ENCODE data around the gene KIF9.
A peak's percentile ranks its signal among the peaks of the same experiment; 100 is the strongest.

DNA sequence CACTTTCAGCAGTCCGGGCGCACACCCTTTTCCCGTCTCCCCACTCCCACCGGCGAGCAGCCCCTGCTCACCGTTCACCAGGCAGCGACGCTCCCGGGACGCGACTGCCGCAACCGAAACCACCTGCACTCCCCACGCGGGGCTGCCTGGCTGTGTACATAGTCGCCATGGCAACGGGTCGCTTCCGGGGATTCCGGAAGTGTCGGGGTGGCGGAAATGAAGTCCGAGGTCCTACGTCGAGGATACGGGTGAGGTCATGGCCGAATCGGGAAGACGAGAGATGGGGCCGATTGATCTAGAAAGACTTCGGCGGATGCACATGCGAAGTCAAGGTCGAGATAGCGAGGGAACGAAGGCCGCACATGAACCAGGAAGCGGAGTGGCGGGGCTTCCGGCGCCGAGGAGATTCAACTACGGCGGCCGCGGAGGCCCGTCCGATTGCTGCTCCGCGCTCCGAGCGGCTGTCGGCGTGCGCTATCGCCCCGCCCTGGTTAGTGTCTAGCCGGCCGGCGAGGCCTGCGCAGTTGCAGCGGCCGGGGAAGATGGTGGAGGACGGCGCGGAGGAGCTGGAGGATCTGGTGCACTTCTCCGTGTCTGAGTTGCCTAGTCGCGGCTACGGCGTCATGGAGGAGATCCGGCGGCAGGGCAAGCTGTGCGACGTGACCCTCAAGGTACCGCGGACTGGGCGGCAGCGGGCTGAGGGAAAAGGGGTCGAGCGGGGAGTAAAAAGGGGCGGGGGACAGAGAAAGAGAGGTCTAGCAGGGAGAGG is at the start of gene KIF9, which contains the start of gene KLHL18:
- TF ChIP-seq, protein P1, sequence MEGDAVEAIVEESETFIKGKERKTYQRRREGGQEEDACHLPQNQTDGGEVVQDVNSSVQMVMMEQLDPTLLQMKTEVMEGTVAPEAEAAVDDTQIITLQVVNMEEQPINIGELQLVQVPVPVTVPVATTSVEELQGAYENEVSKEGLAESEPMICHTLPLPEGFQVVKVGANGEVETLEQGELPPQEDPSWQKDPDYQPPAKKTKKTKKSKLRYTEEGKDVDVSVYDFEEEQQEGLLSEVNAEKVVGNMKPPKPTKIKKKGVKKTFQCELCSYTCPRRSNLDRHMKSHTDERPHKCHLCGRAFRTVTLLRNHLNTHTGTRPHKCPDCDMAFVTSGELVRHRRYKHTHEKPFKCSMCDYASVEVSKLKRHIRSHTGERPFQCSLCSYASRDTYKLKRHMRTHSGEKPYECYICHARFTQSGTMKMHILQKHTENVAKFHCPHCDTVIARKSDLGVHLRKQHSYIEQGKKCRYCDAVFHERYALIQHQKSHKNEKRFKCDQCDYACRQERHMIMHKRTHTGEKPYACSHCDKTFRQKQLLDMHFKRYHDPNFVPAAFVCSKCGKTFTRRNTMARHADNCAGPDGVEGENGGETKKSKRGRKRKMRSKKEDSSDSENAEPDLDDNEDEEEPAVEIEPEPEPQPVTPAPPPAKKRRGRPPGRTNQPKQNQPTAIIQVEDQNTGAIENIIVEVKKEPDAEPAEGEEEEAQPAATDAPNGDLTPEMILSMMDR (IDR thresholded peaks at IDR 0.05; ENCODE audit: control extremely low read depth in 1 of 3, insufficient read depth in 1 of 3, low read depth in 1 of 3, low read length in 3 of 3), result no peak
- TF ChIP-seq POLR2AphosphoS5 (IDR thresholded peaks at IDR 0.05; ENCODE audit: low read depth, low read length) (peak; percentile 56; the same call in 1 of the 2 replicates), EP300 (IDR thresholded peaks at IDR 0.05; ENCODE audit: borderline replicate concordance in 1 of 2, low read depth in 2 of 2, low read length in 2 of 2) (no peak; a peak in 1 of 3 replicates), PHF8 (conservative IDR thresholded peaks at IDR 0.05; ENCODE audit: low read depth, low read length) (peak; percentile 87), POU5F1 (IDR thresholded peaks at IDR 0.05; ENCODE audit: low read depth, low read length) (no peak), MAFK (IDR thresholded peaks at IDR 0.05; ENCODE audit: low read depth, low read length) (no peak), CBX8 (IDR thresholded peaks at IDR 0.05; ENCODE audit: borderline replicate concordance, low read depth, low read length) (no peak), SIN3A (conservative IDR thresholded peaks at IDR 0.05 in 1 of 2, IDR thresholded peaks at IDR 0.05 in 1 of 2; ENCODE audit: low read depth in 1 of 2, low read length in 2 of 2) (peak; percentile 96 to 99), EZH2 (IDR thresholded peaks at IDR 0.05; ENCODE audit: low read depth, low read length, severe bottlenecking) (no peak), TEAD4 (IDR thresholded peaks at IDR 0.05; ENCODE audit: low read depth, low read length) (no peak), BACH1 (IDR thresholded peaks at IDR 0.05; ENCODE audit: low read length) (peak; percentile 28; the same call in 1 of the 2 replicates), HDAC2 (IDR thresholded peaks at IDR 0.05; ENCODE audit: borderline replicate concordance in 1 of 2, low read depth in 2 of 2, low read length in 2 of 2) (peak; percentile 48 to 97; a peak in 2 of 4 replicates)
- TF ChIP-seq, protein P2, sequence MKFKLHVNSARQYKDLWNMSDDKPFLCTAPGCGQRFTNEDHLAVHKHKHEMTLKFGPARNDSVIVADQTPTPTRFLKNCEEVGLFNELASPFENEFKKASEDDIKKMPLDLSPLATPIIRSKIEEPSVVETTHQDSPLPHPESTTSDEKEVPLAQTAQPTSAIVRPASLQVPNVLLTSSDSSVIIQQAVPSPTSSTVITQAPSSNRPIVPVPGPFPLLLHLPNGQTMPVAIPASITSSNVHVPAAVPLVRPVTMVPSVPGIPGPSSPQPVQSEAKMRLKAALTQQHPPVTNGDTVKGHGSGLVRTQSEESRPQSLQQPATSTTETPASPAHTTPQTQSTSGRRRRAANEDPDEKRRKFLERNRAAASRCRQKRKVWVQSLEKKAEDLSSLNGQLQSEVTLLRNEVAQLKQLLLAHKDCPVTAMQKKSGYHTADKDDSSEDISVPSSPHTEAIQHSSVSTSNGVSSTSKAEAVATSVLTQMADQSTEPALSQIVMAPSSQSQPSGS (IDR thresholded peaks at IDR 0.05; ENCODE audit: low read length), result no peak
